ENCODE data around the gene LPCAT1.
A peak's percentile ranks its signal among the peaks of the same experiment; 100 is the strongest.

LPCAT1 gene

GRCh38 chr5:1514027-1514818, 9.5 kb downstream of the LPCAT1 start:
- no peak overlapping the region for H3K4me3 Mint-ChIP-seq
- H3K27me3 Mint-ChIP-seq, result no peaks in the 10 kb centered on the region
- DNase-seq, result no peak
- peaks cover 76% of the 10 kb centered on the region for H3K36me3 Mint-ChIP-seq (ENCODE audit: low read depth)
- H3K4me1 Mint-ChIP-seq (ENCODE audit: low read depth), result peaks cover 29% of the 10 kb centered on the region
- no peaks in the 10 kb centered on the region for H3K9me3 Mint-ChIP-seq
- H3K27ac Mint-ChIP-seq, result no peak overlapping the region

DNA sequence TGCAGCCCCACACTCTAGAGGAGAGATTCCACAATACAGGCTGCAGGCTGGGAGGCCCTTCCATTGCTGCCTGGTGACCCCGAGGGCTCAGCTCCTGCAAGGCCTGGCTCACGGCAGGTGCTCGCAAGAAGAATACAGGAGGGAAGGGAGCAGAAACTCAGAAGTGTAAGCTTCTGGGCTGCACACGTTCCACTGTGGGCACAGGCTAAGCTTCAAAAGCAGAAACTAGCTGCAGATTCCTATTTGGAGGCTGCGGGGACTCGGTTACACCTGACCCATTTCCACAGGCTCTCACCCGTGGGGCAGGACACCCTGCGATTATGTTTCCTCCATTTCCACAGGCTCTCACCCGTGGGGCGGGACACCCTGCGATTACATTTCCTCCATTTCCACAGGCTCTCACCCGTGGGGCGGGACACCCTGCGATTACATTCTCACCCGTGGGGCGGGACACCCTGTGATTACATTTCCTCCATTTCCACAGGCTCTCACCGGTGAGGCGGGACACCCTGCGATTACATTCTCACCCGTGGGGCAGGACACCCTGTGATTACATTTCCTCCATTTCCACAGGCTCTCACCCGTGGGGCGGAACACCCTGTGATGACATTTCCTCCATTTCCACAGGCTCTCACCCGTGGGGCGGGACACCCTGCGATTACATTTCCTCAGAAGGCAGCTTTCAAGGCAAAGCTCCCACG, 10.3 kb downstream of the LPCAT1 start:
- peaks cover 71% of the 10 kb centered on the region for H3K36me3 Mint-ChIP-seq (ENCODE audit: low read depth)
- peaks cover 23% of the 10 kb centered on the region for H3K4me1 Mint-ChIP-seq (ENCODE audit: low read depth)
- no peak for DNase-seq
- no peaks in the 10 kb centered on the region for H3K27me3 Mint-ChIP-seq
- no peaks in the 10 kb centered on the region for H3K9me3 Mint-ChIP-seq
- H3K4me3 Mint-ChIP-seq, result no peak overlapping the region
- H3K27ac Mint-ChIP-seq, result no peak overlapping the region

GRCh38 chr5:1512541-1513291, 11.0 kb downstream of the LPCAT1 start:
- no peak overlapping the region for H3K4me3 Mint-ChIP-seq
- H3K4me1 Mint-ChIP-seq (ENCODE audit: low read depth), result peaks cover 24% of the 10 kb centered on the region
- no peaks in the 10 kb centered on the region for H3K27me3 Mint-ChIP-seq
- H3K27ac Mint-ChIP-seq, result no peak overlapping the region
- DNase-seq, result no peak
- H3K36me3 Mint-ChIP-seq (ENCODE audit: low read depth), result peaks cover 74% of the 10 kb centered on the region
- no peaks in the 10 kb centered on the region for H3K9me3 Mint-ChIP-seq

- H3K9me3 Mint-ChIP-seq, result no peaks in the 10 kb centered on the region
- peaks cover 73% of the 10 kb centered on the region for H3K36me3 Mint-ChIP-seq (ENCODE audit: low read depth)
- H3K27me3 Mint-ChIP-seq, result no peaks in the 10 kb centered on the region
- H3K4me1 Mint-ChIP-seq (ENCODE audit: low read depth), result peaks cover 28% of the 10 kb centered on the region
- peak; percentile 22 for DNase-seq
- no peak overlapping the region for H3K4me3 Mint-ChIP-seq
- H3K27ac Mint-ChIP-seq, result no peak overlapping the region
Observed at GRCh38 chr5:1511651-1512540, 11.9 kb downstream of the LPCAT1 start.

GRCh38 chr5:1511048-1511447, 12.7 kb downstream of the LPCAT1 start:
- DNase-seq, result no peak
- H3K9me3 Mint-ChIP-seq, result no peaks in the 10 kb centered on the region
- H3K4me1 Mint-ChIP-seq (ENCODE audit: low read depth), result peaks cover 23% of the 10 kb centered on the region
- no peak overlapping the region for H3K4me3 Mint-ChIP-seq
- no peaks in the 10 kb centered on the region for H3K27me3 Mint-ChIP-seq
- no peak overlapping the region for H3K27ac Mint-ChIP-seq
- peaks cover 66% of the 10 kb centered on the region for H3K36me3 Mint-ChIP-seq (ENCODE audit: low read depth)

DNA sequence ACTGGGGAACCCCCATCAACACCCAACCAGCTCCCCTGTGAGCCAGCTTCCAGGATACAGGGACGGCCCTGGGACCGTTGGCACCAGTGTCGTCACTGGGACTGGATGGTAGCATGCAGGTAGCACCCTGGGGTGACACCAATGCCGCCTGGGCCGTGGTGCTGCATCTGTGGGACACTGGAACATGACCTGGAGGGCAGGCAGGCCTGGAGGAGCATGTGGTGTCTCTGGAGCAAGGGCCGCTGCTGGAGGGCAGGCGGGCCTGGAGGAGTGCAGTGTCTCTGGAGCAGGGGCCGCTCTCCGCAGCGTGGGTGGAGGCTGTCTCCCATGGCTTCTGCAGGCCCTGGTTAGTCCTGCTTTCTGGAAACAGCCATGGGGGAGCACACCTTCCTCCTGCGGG, 13.1 kb downstream of the LPCAT1 start:
- Mint-ChIP-seq H3K4me1 (ENCODE audit: low read depth) (peaks cover 23% of the 10 kb centered on the region), H3K27me3 (no peaks in the 10 kb centered on the region), H3K36me3 (ENCODE audit: low read depth) (peaks cover 62% of the 10 kb centered on the region), H3K27ac (no peak overlapping the region), H3K9me3 (no peaks in the 10 kb centered on the region), H3K4me3 (no peak overlapping the region)
- DNase-seq, result peak; percentile 22

GRCh38 chr5:1510151-1510561, 13.6 kb downstream of the LPCAT1 start:
- H3K9me3 Mint-ChIP-seq, result no peaks in the 10 kb centered on the region
- H3K4me1 Mint-ChIP-seq (ENCODE audit: low read depth), result peaks cover 25% of the 10 kb centered on the region
- H3K36me3 Mint-ChIP-seq (ENCODE audit: low read depth), result peaks cover 62% of the 10 kb centered on the region
- H3K27me3 Mint-ChIP-seq, result no peaks in the 10 kb centered on the region
- H3K27ac Mint-ChIP-seq, result no peak overlapping the region
- DNase-seq, result no peak
- H3K4me3 Mint-ChIP-seq, result no peak overlapping the region

DNA sequence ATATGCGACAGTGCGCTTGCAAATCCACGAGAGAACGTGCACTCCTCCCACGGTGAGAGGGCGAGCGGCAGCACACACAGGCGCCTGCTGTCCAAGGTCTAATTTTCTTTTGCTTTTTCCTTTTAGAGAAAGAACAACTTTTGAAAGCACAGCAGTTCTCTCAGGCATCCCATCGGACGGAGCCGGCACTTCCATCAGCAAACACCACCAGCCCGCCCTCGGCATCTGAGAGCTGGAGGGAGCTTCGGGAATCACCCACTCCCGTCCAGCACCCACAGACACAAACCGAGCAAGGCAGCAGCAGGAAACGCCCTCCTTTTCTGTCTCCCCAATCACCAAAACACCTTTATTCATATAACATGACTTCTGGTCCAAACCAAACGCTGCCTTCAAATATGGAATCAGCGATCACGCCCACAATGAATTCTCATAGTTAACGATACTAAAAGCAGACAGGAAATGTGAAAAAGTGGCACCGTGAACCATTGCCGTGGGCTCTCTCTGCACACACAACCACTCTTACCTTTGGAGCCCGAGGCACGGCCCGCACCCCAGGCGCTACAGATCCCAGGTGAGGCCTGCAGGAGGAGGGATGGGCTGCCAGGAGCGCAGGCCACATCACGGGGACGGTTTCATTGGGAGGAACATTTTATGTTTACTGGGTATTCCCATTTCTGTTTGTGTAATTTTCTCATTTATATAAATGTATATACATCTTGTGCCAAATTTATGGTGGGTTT, 14.2 kb downstream of the LPCAT1 start:
- Mint-ChIP-seq H3K27me3 (no peaks in the 10 kb centered on the region), H3K4me3 (no peak overlapping the region), H3K4me1 (ENCODE audit: low read depth) (peaks cover 27% of the 10 kb centered on the region), H3K9me3 (no peaks in the 10 kb centered on the region), H3K36me3 (ENCODE audit: low read depth) (peaks cover 59% of the 10 kb centered on the region), H3K27ac (no peak overlapping the region)
- no peak for DNase-seq

- peaks cover 35% of the 10 kb centered on the region for H3K4me1 Mint-ChIP-seq (ENCODE audit: low read depth)
Observed at GRCh38 chr5:1508659-1509290, 15.0 kb downstream of the LPCAT1 start.

DNA sequence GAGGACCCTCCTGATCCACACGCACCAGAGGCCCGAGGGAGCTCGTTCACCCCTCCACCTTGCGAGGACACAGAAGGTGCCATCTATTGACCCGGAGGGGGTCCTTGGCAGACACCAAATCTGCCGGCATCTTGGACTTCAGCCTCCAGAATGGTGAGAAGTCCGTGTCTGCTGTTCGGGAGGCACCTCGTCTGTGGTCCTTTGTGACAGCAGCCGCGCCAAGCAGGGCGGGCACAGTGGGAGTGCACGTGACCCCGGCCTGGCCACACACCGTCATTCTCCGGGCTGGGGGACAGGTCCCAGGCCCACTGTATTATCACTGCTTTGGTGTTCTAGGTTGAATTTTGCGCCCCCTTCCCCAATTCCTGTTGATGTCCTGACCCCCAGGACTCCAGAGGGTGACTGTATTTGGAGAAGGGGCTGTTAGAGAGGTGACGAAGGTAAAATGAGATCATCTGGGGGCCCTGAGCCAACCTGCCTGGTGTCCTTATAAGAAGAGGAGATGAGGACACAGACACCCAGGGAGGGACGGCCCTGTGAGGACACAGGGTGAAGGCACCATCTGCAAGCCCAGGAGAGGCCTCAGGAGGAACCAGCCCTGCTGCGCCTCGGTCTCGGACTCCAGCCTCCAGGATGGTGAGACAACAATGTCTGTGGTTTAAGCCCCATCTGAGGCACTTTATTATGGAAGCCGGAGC, 15.7 kb downstream of the LPCAT1 start:
- no peak overlapping the region for H3K4me3 Mint-ChIP-seq
- H3K36me3 Mint-ChIP-seq (ENCODE audit: low read depth), result peaks cover 54% of the 10 kb centered on the region
- H3K4me1 Mint-ChIP-seq (ENCODE audit: low read depth), result peaks cover 41% of the 10 kb centered on the region
- no peaks in the 10 kb centered on the region for H3K27me3 Mint-ChIP-seq
- H3K9me3 Mint-ChIP-seq, result no peaks in the 10 kb centered on the region
- no peak overlapping the region for H3K27ac Mint-ChIP-seq
- DNase-seq, result no peak

More at GRCh38 chr5:1508659-1509290, 15.0 kb downstream of the LPCAT1 start:
- no peaks in the 10 kb centered on the region for H3K9me3 Mint-ChIP-seq
- no peak overlapping the region for H3K4me3 Mint-ChIP-seq
- no peaks in the 10 kb centered on the region for H3K27me3 Mint-ChIP-seq
- H3K27ac Mint-ChIP-seq, result no peak overlapping the region
- H3K36me3 Mint-ChIP-seq (ENCODE audit: low read depth), result peaks cover 55% of the 10 kb centered on the region
- peak; percentile 20 for DNase-seq

DNA sequence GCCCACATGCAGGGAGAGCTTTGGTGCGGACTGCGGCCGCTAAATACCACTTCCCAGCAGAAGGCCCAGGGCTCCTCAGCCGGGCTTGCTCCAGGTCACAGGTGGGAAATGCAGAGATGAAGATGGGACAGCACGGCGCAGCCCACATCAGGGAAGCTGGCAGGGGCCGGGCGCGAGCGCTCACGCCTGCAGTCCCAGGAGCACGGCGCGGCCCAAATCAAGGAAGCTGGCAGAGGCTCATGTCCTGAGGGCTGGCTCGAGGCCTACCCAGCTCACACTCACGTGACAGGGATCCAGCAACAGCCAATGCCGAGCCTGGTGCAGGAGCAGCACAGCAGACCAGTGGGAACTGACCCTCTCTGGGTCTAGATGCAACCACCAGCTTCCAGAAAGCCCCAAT, 16.3 kb downstream of the LPCAT1 start:
- no peak overlapping the region for H3K4me3 Mint-ChIP-seq
- H3K27me3 Mint-ChIP-seq, result no peaks in the 10 kb centered on the region
- H3K27ac Mint-ChIP-seq, result no peak overlapping the region
- DNase-seq, result no peak
- no peaks in the 10 kb centered on the region for H3K9me3 Mint-ChIP-seq
- H3K4me1 Mint-ChIP-seq (ENCODE audit: low read depth), result peaks cover 43% of the 10 kb centered on the region
- H3K36me3 Mint-ChIP-seq (ENCODE audit: low read depth), result peaks cover 52% of the 10 kb centered on the region

DNA sequence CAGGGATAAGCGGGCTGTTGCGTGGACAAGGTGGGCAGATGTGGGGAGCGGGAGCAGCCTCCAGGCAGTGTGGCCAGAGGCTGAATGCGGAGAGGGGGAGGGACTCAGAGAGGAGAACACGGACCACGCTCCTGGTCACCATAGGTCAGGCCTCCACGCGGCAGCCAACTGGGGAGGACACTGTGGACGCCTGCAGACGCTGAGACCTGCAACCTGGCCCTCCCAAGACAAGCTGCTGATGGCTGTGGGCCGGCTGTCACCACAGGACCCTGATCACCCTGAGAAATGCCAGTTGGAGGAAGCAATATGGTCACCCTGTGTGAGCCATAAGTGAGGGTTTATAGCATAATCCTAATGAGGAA, 16.8 kb downstream of the LPCAT1 start:
- DNase-seq, result no peak
- H3K27ac Mint-ChIP-seq, result no peak overlapping the region
- no peaks in the 10 kb centered on the region for H3K9me3 Mint-ChIP-seq
- peaks cover 48% of the 10 kb centered on the region for H3K36me3 Mint-ChIP-seq (ENCODE audit: low read depth)
- H3K4me1 Mint-ChIP-seq (ENCODE audit: low read depth), result peaks cover 46% of the 10 kb centered on the region
- no peak overlapping the region for H3K4me3 Mint-ChIP-seq
- no peaks in the 10 kb centered on the region for H3K27me3 Mint-ChIP-seq
